A549 (cell line): ENCODE data around the gene CPNE4. TPM values are rescaled to one million over a fixed set of nuclear protein-coding genes. Genes with fewer than 3 reads are reported as not detected.

Experiments used
- ATAC-seq, 2 experiments: fragments of 200-7000 bp in 1 of 2; fragments of >200 bp in 1 of 2; cut with Nextera tagmentation in 1 of 2; cut with Tn5 transposase in 1 of 2; 3 replicates each; pipeline versions ENCODE4 v1.8.0 to v1.9.1; 2018 to 2020; ENCODE audit warnings: mild to moderate bottlenecking in 1 of 2, moderate library complexity in 1 of 2
- CTCF ChIA-PET: fragments of 300-600 bp; sonication (Branson Sonifier 250); formaldehyde crosslinking; extraction: SDS; loops from one replicate; lab custom pipeline; 2021; ENCODE audit warnings: antibody characterized with exemption, inconsistent platforms; lab: Yijun Ruan, JAX
- POLR2A ChIA-PET: fragments of 350-600 bp; formaldehyde crosslinking; extraction: SDS; loops from one replicate; lab custom pipeline; 2021; ENCODE audit warnings: antibody characterized with exemption, inconsistent platforms; lab: Yijun Ruan, JAX
- DNase-seq, 2 experiments: peaks; one replicate each; pipeline versions ENCODE4 v3.0.0 to v3.0.0-alpha.2; 2011 to 2016; ENCODE audit warnings: low read depth in 1 of 2, low spot score in 1 of 2
- FAIRE-seq: peaks from 2 replicates; lab custom pipeline; 2011; peaks lifted over from hg19 to GRCh38; lab: Jason Lieb, UNC
- H3K27ac ChIP-seq, 2 experiments: fragments of >200 bp; sonication (Bioruptor Twin); formaldehyde crosslinking; 3 replicates each; pipeline ENCODE4 v1.5.1; 2016 to 2017
- H3K4me1 ChIP-seq: fragments of >200 bp; sonication (Bioruptor Twin); formaldehyde crosslinking; 3 replicates; pipeline ENCODE4 v1.6.1; 2016
- H3K4me2 ChIP-seq: fragments of >200 bp; sonication (Bioruptor Twin); formaldehyde crosslinking; 3 replicates; pipeline ENCODE4 v1.6.1; 2016
- H3K4me3 ChIP-seq: fragments of >200 bp; sonication (Bioruptor Twin); formaldehyde crosslinking; 3 replicates; pipeline ENCODE4 v1.5.1; 2016
- H3K9me3 ChIP-seq: fragments of >200 bp; sonication (Bioruptor Twin); formaldehyde crosslinking; 3 replicates; pipeline ENCODE4 v1.6.1; 2016
- BCL3 ChIP-seq: fragments of >200 bp; sonication (Bioruptor Twin); formaldehyde crosslinking; IDR thresholded peaks from 3 replicates; pipeline ENCODE4 v1.6.1; 2016
- BHLHE40 ChIP-seq: IDR thresholded peaks from 2 replicates; pipeline ENCODE4 v1.6.1; 2012; ENCODE audit warnings: low read depth, low read length, inconsistent platforms
- CBX8 ChIP-seq: fragments of 200-600 bp; sonication (generic); IDR thresholded peaks from 2 replicates; pipeline ENCODE4 v1.6.1; 2016
- CHD4 ChIP-seq: fragments of 200-600 bp; sonication (generic); IDR thresholded peaks from 2 replicates; pipeline ENCODE4 v1.6.1; 2016; ENCODE audit warnings: antibody characterized with exemption, mild to moderate bottlenecking, borderline replicate concordance
- EHF ChIP-seq: fragments of 250-450 bp; sonication (Bioruptor Pico); IDR thresholded peaks from 2 replicates; pipeline ENCODE4 v1.5.0; 2020; ENCODE audit warnings: mild to moderate bottlenecking
- ELK1 ChIP-seq: fragments of 150-350 bp; IDR thresholded peaks from 2 replicates; pipeline ENCODE4 v1.6.1; 2014; ENCODE audit warnings: low read depth, mild to moderate bottlenecking, low read length
- ESRRA ChIP-seq: fragments of 150-350 bp; IDR thresholded peaks from 2 replicates; pipeline ENCODE4 v1.6.1; 2014; ENCODE audit warnings: mild to moderate bottlenecking, low read length, borderline replicate concordance
- FOSB ChIP-seq: fragments of 250-450 bp; sonication (Bioruptor Pico); IDR thresholded peaks from 2 replicates; pipeline ENCODE4 v1.5.0; 2020; ENCODE audit warnings: mild to moderate bottlenecking, moderate library complexity
- GATA3 ChIP-seq: IDR thresholded peaks from 2 replicates; pipeline ENCODE4 v1.6.1; 2012; ENCODE audit warnings: borderline replicate concordance
- HDAC2 ChIP-seq: fragments of 200-600 bp; sonication (generic); IDR thresholded peaks from 2 replicates; pipeline ENCODE4 v1.6.1; 2016
- HES2 ChIP-seq: fragments of >200 bp; sonication (Bioruptor Twin); formaldehyde crosslinking; IDR thresholded peaks from 2 replicates; pipeline ENCODE4 v1.6.1; 2016
- HMGXB4 ChIP-seq: fragments of 250-450 bp; sonication (Bioruptor Pico); IDR thresholded peaks from 2 replicates; pipeline ENCODE4 v1.5.0; 2021; ENCODE audit warnings: mild to moderate bottlenecking, moderate library complexity, borderline replicate concordance
- HOXB13 ChIP-seq: fragments of 250-450 bp; sonication (Bioruptor Pico); IDR thresholded peaks from 2 replicates; pipeline ENCODE4 v1.5.0; 2020; ENCODE audit warnings: low read depth, mild to moderate bottlenecking, moderate library complexity
- MAFK ChIP-seq: fragments of 450-650 bp; IDR thresholded peaks from 2 replicates; pipeline ENCODE4 v1.6.1; 2014; ENCODE audit not compliant: partially characterized antibody
- MAX ChIP-seq: IDR thresholded peaks from 2 replicates; pipeline ENCODE4 v1.6.1; 2012
- NFE2L2 ChIP-seq: fragments of 150-350 bp; conservative IDR thresholded peaks from 2 replicates; pipeline ENCODE4 v1.6.1; 2014; ENCODE audit warnings: low read length
- NR3C1 ChIP-seq: fragments of >200 bp; sonication (Bioruptor Twin); formaldehyde crosslinking; IDR thresholded peaks from 3 replicates; pipeline ENCODE4 v1.6.1; 2017
- PBX3 ChIP-seq: IDR thresholded peaks from 2 replicates; pipeline ENCODE4 v1.6.1; 2012
- PHF8 ChIP-seq: fragments of 200-600 bp; sonication (generic); IDR thresholded peaks from 2 replicates; pipeline ENCODE4 v1.6.1; 2016; ENCODE audit warnings: low read depth, mild to moderate bottlenecking, antibody characterized with exemption, moderate library complexity, borderline replicate concordance
- RARB ChIP-seq: fragments of 250-450 bp; sonication (Bioruptor Pico); IDR thresholded peaks from 2 replicates; pipeline ENCODE4 v1.8.0; 2021; ENCODE audit warnings: mild to moderate bottlenecking, moderate library complexity
- RCOR1 ChIP-seq: fragments of 150-350 bp; IDR thresholded peaks from 2 replicates; pipeline ENCODE4 v1.6.1; 2014; ENCODE audit warnings: antibody characterized with exemption, low read length, low read depth
- RFX5 ChIP-seq: fragments of 450-650 bp; IDR thresholded peaks from 2 replicates; pipeline ENCODE4 v1.7.1; 2014; ENCODE audit warnings: antibody characterized with exemption, mild to moderate bottlenecking, moderate library complexity
- RNF2 ChIP-seq: fragments of 200-600 bp; sonication (generic); IDR thresholded peaks from 2 replicates; pipeline ENCODE4 v1.6.1; 2016; ENCODE audit warnings: low read depth, mild to moderate bottlenecking, antibody characterized with exemption, moderate library complexity, borderline replicate concordance
- TP53 ChIP-seq: fragments of 250-450 bp; sonication (Bioruptor Pico); IDR thresholded peaks from 2 replicates; pipeline ENCODE4 v1.5.0; 2021; ENCODE audit warnings: mild to moderate bottlenecking, moderate library complexity
- ZC3H11A ChIP-seq: fragments of 450-650 bp; IDR thresholded peaks from 2 replicates; pipeline ENCODE4 v1.6.1; 2014; ENCODE audit warnings: antibody characterized with exemption, mild to moderate bottlenecking
- ZFP36 ChIP-seq: fragments of 450-650 bp; IDR thresholded peaks from 2 replicates; pipeline ENCODE4 v1.6.1; 2014; ENCODE audit warnings: borderline replicate concordance; ENCODE audit not compliant: partially characterized antibody
- ZSCAN20 ChIP-seq: fragments of 250-450 bp; sonication (Bioruptor Pico); IDR thresholded peaks from 2 replicates; pipeline ENCODE4 v1.8.0; 2022; ENCODE audit warnings: mild to moderate bottlenecking, moderate library complexity
- WGBS: methylation state at CpG from one replicate; pipeline ENCODE4 v1.1.6; 2017; ENCODE audit errors: missing lambda C conversion rate; 5-methylcytosine and 5-hydroxymethylcytosine counted together
- polyA plus RNA-seq, 4 experiments: library from polyadenylated mRNA; depleted of rRNA in 3 of 4; stranded (reverse); fragments of >200 nt; fragmentation: RNase III in 1 of 4; extraction: RNeasy Plus Mini Kit Qiagen cat#74134 plus additional on column Dnase treatment in 1 of 4; gene quantifications; 2 replicates in 3 of 4; 3 replicates in 1 of 4; pipeline ENCODE4 v1.2.3, GENCODE V29; 2011 to 2017

The CPNE4 gene
- polyA plus RNA-seq, 2 of the 4 experiments (the other 2 are of a cell fraction) = 3.6 to 8.7 TPM

- TF ChIP-seq RCOR1 (no peak), MAX (no peak), HDAC2 (no peak), ZFP36 (no peak)
- TF ChIP-seq, all 56 proteins: peak for 0
Measured at GRCh38 chr3:131537531-131537930, 497.3 kb downstream of the CPNE4 start (continued).

GRCh38 chr3:131535596-131535995 is 499.2 kb downstream of the CPNE4 start:
- Histone ChIP-seq H3K4me2 (no peak overlapping the region), H3K9me3 (no peaks in the 10 kb centered on the region), H3K4me3 (no peak overlapping the region), H3K27ac (no peak overlapping the region), H3K4me1 (no peaks in the 10 kb centered on the region)
- no peak for DNase-seq
- ChIA-PET CTCF (no interaction called here), POLR2A (no interaction called here)
- no peak for TF ChIP-seq RARB
- TF ChIP-seq NFE2L2 = no peak
- FAIRE-seq = no peak
- WGBS = 42% methylated on average over 2 of the region's 2 CpGs
- no peak for ATAC-seq

- no peaks in the 10 kb centered on the region for H3K9me3 ChIP-seq
- H3K4me3 ChIP-seq = no peak overlapping the region
- WGBS = 81% methylated on average over 3 of the region's 3 CpGs
- DNase-seq (no peak), ATAC-seq (no peak), FAIRE-seq (no peak)
- no peak overlapping the region for H3K4me2 ChIP-seq
- TF ChIP-seq FOSB (CRISPR knock-in tag) (no peak), RFX5 (no peak), HMGXB4 (CRISPR knock-in tag) (no peak), GATA3 (no peak), MAFK (no peak), PBX3 (no peak), EHF (no peak), BCL3 (no peak), HDAC2 (no peak), NR3C1 (no peak), HES2 (no peak), HOXB13 (CRISPR knock-in tag) (no peak), RNF2 (no peak), ZFP36 (no peak), RARB (no peak), BHLHE40 (no peak)
- ChIA-PET CTCF (no interaction called here), POLR2A (no interaction called here)
- no peaks in the 10 kb centered on the region for H3K4me1 ChIP-seq
- no peak overlapping the region for H3K27ac ChIP-seq
Measured at GRCh38 chr3:131535131-131535530, 499.7 kb downstream of the CPNE4 start.

- no peak for DNase-seq
- ChIA-PET CTCF (no interaction called here), POLR2A (no interaction called here)
- no peak overlapping the region for H3K4me3 ChIP-seq
- H3K27ac ChIP-seq = no peak overlapping the region
- H3K9me3 ChIP-seq = no peaks in the 10 kb centered on the region
- no peak for ATAC-seq
- no peak for FAIRE-seq
- H3K4me1 ChIP-seq = no peaks in the 10 kb centered on the region
- H3K4me2 ChIP-seq = no peak overlapping the region
- TF ChIP-seq TP53 (no peak), PHF8 (no peak), CBX8 (no peak), ZSCAN20 (CRISPR knock-in tag) (no peak), FOSB (CRISPR knock-in tag) (no peak), HOXB13 (CRISPR knock-in tag) (no peak), RFX5 (no peak), ELK1 (no peak), ESRRA (no peak), ZC3H11A (no peak), CHD4 (no peak), BCL3 (no peak)
Measured at GRCh38 chr3:131532645-131533044, 502.2 kb downstream of the CPNE4 start.
